ENCODE data around the gene IGF2BP2. TPM values are rescaled to one million over a fixed set of nuclear protein-coding genes. Genes with fewer than 3 reads are reported as not detected.

Gene IGF2BP2
- total and polyA plus RNA-seq, 2 of the 8 experiments (the other 6 are each of a cell fraction or from before 2014, with no cell fraction given), result 7.4 to 121 TPM

DNA sequence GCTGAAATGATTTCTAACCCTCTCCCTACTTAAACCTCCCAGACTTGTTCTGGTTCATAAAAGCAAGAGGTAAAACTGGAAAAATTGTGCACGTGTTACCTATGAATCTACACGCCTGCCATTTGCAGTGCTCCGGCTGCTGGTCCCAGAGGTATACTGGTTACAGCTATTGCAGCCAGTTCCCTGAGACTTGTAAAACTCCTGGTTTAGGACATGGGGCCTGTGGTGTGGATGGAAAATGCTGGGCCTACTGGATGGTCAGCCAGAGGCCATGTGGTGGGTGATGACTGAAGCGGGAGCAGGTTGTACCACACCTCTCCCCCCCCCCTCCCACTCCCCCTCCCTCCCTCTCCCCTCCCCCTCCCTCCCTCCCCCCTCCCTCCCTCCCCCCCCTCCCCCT lies 193.7 kb downstream of the IGF2BP2 start (continued):
- no peak for TF ChIP-seq JUN (IDR thresholded peaks at IDR 0.05; ENCODE audit: low read depth, low read length)
- TF ChIP-seq TAF7 (optimal IDR thresholded peaks at IDR 0.05; ENCODE audit: borderline replicate concordance, low read depth, low read length), result no peak
- TF ChIP-seq BACH1 (IDR thresholded peaks at IDR 0.05; ENCODE audit: low read length), result no peak
- TF ChIP-seq CREB1 (IDR thresholded peaks at IDR 0.05), result no peak
- no peak for TF ChIP-seq MAFK (IDR thresholded peaks at IDR 0.05; ENCODE audit: low read depth, low read length)
- no peak; the same call in 1 of the 2 replicates for TF ChIP-seq POLR2AphosphoS5 (IDR thresholded peaks at IDR 0.05; ENCODE audit: low read depth, low read length)
- TF ChIP-seq, protein P1, sequence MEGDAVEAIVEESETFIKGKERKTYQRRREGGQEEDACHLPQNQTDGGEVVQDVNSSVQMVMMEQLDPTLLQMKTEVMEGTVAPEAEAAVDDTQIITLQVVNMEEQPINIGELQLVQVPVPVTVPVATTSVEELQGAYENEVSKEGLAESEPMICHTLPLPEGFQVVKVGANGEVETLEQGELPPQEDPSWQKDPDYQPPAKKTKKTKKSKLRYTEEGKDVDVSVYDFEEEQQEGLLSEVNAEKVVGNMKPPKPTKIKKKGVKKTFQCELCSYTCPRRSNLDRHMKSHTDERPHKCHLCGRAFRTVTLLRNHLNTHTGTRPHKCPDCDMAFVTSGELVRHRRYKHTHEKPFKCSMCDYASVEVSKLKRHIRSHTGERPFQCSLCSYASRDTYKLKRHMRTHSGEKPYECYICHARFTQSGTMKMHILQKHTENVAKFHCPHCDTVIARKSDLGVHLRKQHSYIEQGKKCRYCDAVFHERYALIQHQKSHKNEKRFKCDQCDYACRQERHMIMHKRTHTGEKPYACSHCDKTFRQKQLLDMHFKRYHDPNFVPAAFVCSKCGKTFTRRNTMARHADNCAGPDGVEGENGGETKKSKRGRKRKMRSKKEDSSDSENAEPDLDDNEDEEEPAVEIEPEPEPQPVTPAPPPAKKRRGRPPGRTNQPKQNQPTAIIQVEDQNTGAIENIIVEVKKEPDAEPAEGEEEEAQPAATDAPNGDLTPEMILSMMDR (IDR thresholded peaks at IDR 0.05; ENCODE audit: control extremely low read depth in 1 of 3, insufficient read depth in 1 of 3, low read depth in 1 of 3, low read length in 3 of 3), result no peak
- no peak for TF ChIP-seq FOSL1 (IDR thresholded peaks at IDR 0.05; ENCODE audit: insufficient read depth, low read depth, low read length)
- TF ChIP-seq, protein P2, sequence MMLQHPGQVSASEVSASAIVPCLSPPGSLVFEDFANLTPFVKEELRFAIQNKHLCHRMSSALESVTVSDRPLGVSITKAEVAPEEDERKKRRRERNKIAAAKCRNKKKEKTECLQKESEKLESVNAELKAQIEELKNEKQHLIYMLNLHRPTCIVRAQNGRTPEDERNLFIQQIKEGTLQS (IDR thresholded peaks at IDR 0.05; ENCODE audit: insufficient read depth, low read depth, low read length), result no peak

All from H1 (cell line).